Dedifferentiated amniotic fluid mesenchymal stem cell (primary cell): Measurements from ENCODE around the gene ACAP2.

ENCODE experiments used
- DNase-seq: peaks from one replicate; pipeline ENCODE4 v3.0.0-alpha.2; 2016; ENCODE audit errors: extremely low spot score

Gene ACAP2

DNA sequence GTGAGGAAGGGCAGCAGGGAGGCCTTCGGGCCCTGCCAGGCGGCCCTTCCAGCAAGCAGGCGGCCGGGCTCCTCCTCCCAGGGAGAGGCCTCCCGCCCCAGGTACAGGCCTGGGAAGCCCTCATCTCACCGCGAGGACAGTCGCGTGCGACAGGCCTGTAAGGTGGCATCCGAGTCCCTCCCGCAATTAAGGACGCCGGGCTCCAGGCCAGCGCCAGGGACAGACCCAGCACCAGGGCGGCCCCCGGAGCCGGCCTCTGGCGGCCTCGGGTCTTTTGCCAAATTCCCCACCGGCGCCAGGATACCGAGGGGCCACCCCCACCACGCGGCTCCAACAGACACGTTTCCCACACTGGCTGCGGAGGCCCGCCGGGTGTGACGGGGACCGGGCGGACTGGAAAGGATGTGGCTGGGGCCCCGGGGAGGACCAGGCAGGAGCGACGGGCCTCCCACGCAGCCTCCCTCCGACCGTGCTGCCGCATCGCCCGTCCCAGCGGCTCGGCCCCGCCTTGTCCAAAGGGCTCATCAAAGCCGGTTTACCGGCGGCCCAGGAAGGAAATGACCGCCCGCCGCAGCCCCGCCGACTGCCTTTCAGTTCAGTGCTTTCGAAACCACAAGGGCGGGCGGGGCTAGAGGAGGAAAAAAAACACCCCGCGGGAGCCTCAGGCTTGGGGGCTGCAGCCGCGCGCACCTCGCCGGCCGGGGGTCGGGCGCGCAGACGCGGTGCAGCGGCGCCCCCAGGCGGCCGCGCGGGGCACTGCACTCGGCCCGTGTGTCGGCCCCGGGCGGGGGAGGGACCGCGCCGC, 183.1 kb downstream of the ACAP2 start:
- peak; percentile 93 for DNase-seq

DNA sequence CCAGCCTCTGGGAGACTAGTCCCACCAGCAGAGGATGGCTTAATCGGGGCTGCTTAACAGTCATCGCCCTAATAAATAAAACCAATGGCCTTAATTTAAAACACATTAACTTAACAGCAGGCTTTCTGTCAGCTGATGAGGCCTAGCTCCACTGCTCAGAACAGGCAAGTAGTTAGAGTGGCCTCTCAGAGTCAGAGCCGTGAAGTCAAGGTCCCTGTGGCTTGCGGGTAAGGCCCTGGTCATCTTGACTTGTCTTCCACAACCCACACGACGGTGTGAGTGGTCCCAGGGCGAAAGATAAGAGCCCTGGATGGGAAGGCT, 183.7 kb downstream of the ACAP2 start:
- DNase-seq, result no peak

DNA sequence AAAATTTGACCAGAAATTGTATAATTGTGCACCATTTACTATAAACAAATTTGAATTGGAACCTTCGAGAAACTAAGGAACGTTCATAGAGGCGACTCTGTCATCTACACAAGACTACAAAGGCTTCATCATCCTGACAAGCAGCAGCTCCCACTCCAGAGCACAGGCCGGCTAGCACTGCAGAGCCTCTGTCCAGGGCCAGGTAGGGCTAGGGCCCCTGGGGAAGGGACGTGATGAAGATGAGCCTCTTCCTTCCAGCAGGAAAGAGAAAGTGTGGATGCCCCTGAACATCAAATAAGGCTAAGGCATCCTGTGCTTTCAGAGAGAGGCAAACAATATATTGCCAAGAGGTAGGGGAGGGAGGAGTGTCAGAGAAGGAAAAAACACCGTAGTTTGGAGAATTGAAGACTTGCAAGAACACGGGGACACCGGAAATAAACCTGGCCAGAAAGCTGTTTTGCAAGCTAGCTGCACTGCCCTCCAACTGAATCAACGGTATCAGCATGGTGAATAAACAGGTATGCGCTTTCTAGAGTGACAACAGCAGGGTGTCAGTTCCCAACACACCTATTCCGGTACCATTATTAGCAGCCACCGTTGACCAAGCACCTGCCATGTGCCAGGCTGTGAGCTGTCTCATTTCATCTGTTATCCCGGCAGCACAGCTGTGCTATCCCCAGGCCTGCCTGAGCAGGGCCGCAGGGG, 184.2 kb downstream of the ACAP2 start:
- DNase-seq, result no peak

DNA sequence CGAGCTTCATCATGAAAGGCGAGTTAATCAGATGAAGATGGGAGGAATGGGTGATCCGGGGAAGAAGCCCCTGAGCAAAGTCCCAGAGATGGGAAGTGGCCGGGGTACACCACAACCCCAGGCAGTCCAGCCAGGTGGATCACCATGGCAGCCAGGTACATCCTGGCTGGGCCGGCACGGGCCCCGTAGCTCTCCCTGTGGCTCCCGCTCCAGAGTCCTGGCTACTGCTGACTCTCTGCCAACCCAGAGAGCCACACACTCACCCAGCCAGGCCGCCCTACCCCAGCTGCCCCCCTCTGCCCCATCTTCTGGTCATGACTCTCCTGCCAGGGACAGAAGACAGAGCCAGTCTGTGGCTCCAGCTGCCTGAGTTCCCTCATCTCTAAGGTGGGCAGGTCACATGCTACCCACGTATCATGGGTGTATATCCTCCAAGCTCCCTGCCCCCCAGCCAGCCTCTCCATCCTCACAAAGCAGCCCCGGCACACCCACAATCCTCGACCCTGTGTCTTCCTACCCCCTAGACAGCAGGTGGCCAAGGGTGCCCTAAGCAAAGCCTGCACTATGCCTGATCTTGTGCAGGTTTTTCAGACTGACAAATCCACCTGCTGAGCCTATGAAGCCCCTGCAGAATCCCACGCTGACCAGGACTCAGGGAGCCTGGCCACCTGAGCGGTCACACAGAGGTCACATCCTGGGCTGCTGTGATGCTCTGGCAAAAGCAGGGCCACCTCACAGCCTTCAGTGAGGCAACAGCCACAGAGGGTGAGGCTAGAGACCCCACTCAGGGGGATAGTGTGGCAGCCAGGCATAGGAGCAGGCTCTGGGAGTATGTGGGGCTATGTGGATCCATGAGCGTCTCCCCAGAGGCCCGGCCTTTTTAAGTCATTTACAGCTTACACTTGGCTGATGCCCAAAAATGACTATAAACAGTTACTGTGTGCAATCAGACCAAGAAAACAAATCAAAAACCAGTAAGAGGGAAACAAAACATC, 185.1 kb downstream of the ACAP2 start:
- DNase-seq, result no peak

DNA sequence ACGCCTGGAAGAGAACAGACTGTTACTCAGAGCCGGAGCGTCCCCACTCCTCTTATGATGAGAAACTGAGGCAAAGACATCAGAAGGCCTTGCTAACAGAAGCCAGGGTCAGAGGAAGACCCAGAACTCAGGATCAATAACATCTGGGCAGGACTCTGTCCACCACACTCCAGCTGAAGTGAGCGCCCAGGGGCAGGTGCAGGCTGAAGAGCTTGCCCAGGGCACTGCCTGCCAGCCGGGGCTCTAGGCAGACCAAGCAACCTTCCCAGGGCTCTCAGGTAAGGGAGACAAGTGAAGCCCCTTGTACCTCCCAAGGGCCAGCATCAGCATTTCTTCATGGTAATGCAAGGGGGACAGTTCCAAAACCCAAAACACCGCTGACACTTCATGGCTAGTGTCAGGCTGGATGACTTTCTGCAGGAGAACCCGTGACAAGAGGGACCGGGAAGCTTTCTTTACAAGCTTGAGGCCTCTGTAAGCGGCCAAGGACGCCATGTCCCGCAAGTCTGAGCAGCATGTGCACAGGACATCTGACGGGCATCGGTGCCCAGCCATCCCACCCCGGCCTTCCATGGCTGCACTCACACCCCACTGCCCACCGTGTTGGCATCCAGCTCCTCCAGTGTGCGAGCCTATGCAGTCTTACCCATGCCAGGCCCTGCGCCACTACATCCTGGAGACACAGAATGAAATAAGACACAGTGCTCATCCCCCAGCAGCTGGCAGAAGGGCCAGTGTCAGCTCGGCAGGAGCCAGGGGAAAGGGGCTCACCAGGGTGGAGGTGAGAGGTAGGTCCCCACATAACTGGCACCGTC, 186.0 kb downstream of the ACAP2 start:
- DNase-seq, result no peak

DNA sequence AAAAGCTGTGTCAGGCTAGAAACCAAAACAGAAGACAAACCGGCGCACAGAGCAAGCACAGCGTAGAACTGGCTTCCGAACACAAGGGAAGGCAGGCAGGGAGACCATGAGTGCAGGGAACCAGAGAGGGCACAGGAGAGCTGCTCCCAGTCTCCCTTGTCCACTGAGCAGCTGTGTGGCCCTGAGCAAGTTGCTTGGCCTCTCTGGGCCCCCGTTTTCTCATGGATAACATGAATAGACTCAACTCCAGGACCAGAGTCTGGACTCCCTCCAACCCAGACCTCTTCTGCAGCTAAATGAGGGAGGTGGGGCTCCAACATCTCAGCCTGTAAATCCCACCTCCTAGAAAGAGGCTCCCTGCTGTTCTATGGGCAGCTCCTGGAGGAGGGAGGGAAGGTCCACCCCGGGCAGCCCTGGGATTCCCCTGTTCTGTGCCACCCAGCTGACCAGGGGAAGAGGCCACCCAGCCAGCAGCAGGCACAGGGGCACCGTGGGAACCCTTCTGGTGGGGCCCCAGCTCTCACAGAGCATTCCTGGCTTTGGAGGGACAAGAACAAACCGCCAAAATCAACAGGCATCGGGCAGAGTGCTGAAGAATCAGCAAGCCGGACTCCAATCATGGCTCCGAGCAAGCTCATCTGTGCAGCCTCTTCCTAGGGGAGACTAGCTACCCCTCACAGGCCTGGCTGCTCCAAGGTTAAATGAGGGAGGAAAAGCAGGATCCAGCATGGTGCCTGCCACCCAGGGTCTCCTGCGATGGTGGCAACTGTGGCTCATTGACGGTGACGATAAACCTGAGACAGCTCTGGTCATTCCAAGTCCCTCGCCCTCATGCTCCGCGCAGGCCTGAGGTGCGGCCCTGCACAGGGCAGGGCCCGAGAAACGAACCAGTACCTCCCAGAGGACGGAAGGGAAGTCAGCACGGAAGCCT, 187.0 kb downstream of the ACAP2 start:
- no peak for DNase-seq

DNA sequence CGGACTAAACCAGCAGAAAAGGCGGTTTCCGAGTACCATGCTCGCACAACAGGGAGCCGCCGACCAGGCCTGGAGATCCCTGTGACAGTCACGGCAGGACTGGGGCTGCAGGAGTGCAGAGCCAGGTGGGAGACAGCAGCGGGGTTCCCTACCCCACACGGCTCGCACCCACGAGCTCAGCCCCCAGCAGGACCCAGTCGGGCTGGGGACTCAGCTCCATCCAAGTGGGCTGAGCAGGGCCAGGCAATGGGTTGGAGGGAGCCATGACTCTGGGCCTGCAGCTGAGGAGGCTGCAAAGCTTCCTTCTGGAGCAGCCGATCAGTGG, 187.7 kb downstream of the ACAP2 start:
- no peak for DNase-seq

DNA sequence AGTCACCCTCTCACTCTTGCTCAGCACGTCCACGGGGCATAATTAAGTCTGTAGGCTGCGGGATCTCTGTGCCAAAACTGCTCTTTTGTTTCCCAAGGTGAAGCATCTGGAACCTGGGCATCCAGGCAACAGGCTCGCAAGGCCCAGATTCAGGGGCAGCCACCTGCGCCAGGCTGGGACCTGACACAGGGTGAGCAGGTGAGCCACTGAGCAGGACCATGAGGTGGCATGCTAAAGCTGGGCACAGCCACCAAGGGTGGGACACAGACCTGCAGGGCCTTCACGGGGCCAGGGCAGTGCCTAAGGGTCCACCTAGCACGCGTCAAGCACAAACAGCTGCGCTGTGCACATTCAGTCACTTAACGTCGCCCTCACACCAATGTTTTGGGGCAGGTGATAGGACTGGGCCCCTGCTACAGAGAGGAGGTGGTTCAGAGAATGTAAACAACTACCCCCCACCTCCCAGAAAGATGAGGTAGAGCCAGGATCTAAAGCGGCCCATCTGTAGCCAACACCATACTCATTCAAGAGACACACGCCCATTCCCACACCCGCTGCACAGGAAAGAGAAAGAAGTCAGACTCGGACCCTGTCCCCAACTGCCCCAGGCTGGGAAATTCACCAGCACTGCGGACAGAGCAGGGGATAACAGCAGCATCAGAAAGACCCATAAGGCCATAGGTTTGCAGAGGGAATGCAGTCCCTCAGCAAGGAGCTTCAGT, 188.2 kb downstream of the ACAP2 start:
- DNase-seq, result no peak

DNA sequence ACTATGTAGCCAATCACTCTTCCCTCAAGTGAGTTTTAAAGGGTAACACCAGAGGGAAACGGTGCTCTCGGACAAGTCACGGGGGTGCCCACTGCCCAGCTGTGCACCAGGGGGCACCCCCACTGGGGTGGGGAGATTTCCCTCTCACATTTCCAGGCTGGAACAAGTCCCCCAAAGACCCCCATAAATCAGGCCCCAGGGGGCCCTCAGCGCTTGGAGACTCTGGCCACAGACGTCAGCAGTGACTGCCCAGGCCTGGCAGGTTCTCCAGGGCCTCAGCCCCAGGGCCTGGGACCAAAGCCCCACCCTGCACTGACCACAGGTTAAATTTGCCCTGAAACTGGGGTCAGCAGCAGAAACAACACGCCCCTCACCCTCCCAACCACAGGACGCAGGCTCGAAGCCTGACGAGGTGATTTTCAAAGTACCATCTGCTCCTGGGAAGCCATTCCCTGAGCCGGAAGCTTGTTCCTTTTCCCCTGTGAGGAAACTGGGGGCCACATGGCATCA, 188.8 kb downstream of the ACAP2 start:
- DNase-seq, result no peak

DNA sequence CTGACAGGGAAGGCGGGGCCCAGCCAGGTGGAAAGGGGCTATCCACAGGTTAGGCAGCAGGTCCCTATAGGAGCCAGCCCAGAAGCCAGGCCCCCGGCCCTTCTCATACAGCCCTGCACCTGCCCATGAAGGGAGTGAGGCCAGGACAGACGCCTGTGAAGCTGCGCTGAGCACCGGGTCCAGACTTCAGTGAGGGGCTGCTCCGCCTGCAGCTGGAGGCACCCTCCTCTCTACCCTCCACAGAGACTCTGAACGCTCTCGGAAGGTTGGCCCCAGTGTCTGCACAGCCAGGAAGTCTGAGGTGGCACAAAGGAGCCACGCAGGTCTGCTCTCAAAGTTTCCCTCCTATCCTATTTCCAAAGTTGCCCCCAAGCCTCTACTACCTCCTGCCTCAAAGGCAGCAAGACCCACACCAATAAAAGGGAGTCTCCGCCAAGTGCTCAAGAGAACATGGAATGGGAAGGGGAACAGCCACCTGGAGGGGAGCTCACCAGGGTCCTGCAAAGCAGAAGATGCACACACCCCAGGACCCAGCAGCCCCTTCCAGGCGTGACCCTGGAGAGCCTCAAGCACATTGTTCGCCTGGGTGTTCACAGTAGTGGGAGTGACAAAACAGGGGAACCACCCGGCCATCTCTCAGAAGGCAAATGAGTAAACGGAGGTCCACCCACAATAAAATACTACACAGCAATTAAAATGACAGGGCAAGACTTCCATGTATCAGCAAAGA, 191.3 kb downstream of the ACAP2 start:
- DNase-seq, result no peak

DNA sequence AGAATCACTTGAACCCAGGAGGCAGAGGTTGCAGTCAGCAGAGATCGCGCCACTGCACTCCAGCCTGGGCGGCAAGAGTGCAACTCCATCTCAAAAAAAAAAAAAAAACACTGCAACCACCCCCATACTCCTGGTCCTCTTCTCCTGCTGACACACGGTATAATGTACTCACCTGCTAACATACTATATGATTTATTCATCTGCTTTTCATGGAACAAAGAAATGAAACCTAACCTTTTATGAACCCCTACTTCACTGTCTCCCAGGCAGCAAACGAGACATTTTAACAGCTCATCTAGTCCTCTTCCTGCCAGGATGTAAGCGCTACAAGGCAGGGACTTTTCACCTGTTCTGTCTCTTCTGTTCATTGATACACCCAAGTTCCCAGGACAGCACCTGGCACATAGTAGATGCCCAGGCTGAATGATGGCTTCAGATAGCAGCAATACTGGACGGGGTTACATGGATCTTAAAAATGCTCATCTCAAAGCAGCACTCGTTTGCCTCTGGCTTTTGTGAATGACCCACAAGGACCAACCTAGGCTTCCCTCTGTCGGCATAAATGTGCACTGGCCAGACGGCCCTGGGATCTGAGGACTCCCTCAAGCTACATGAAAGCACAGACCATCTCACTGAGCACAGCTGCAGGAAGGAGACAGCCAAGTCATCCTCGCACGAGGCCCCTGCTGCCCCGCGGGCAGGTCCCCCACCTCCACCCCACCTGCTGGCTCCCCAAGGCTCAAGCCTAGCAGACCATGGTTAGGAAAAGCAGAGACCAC, 192.2 kb downstream of the ACAP2 start:
- DNase-seq, result no peak

DNA sequence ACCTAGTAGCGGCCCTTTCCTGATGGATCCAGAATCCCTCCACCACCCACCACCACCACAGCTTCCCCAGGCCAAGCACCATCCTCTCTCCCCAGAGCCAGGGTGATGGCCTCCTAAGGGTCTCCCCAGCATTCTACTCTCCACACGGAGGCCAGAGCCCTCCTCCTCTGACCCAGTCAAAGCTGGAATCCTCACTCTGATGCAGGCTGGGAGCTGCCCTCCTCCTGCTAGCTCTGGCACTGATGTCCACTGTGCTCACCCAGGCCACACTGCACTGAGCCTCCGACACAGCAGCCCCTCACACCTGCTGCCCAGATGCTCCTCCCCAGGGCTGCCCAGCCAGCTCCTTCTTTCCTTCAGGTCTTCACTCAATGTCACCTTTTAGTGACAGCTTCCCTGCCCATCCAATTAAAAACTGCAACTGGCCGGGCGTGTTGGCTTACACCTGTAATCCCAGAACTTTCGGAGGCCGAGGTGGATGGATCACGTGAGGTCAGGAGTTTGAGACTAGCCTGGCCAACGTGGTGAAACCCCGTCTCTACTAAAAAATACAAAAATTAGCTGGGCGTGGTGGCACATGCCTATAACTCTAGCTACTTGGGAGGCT, 192.9 kb downstream of the ACAP2 start:
- no peak for DNase-seq

DNA sequence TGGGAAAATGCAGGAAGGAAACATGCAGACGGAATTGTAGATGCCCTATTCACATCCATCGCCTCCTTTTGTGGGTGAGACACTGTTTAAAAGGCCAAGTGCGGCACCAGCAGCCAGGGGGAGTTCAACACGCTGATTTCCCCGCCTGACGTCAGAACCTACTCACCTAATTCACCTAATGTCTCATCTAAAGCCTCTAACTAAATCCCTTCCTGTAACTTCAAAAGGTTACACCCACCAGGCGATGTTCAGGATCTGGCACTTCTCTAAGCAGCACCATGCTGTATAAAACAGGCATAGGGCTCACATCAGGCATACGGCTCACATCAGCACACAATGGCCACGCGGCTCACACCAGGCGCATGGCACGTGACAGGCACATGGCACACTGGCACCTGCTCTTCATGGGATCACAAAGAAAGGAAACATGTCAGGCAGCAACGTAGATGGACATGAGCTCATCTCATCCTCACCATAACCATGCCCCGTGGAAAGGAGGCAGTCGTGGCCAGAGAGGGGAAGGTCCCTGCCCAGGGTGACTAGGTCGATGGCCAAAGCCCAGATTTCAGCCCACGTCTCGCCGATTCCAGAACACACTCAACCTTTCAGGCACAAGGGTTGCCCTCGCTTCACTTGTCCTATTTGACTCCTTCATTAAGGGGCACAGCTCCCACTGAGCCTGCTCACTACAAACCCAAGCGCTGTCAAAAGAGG, 193.6 kb downstream of the ACAP2 start:
- DNase-seq, result no peak

DNA sequence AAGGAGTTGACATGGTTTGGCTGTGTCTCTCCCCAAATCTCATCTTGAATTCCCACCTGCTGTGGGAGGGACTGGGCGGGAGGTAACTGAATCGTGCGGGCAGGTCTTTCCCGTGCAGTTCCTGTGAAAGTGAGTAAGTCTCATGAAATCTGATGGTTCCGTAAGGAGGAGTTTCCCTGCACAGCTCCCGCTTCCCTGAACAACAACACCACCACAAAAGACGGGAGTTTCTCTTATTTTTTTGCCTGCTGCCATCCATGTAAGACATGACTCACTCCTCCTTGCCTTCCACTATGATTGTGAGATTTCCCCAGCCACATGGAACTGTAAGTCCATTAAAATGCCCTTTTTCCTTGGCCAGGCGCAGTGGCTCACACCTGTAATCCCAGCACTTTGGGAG, 194.5 kb downstream of the ACAP2 start:
- no peak for DNase-seq

DNA sequence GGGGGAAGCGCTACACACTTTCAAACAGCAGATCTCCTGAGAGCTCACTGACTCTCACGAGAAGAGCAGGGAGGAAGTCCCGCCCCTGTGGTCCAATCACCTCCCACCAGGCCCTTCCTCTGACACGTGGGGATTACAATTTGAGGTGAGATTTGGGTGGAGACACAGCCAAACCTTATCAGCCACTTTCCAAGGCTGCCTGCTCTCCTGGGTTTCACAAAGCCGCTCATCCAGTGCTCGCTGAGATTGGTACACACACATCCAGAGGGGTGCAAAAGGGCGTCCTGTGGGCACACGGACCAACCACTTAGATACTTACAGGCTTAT, 195.0 kb downstream of the ACAP2 start:
- DNase-seq, result no peak

DNA sequence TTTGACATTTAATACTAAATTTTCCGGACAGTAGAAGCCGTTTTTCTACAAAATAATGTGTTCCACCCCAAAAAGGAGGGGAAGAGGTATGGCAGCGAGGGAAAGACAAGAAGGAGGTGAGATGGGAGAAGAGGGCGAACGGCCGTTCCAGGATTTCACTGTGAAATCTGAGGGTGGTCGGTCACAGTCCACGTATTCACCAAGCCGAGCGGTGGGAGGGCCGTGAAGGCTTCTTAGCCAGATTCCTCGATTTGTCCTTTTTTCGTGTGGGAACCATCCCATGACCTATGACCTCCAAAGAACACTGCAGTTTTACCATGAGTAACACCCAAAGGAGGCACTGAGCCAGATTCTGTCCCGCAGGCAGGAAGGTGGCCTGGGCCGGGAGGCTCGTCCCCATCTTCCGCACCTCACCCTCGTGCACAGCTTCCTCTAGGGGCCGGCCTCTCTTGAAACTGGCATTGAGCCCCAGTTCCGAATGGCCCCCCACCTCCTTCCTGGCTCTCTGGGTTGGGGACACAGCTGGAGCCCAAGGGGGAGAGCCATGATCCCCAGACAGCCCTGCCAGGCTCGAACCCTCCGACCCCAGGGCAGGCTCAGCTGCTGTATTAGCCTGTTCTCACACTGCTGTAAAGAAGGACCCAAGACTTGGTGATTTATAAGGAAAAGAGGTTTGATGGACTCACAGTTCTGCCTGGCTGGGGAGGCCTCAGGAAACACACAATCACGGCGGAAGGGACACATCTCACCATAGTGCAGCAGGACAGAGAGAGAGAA, 195.5 kb downstream of the ACAP2 start:
- no peak for DNase-seq
